K562 (cell line): ENCODE measurements around the gene TNFAIP8L1. TPM values are rescaled to one million over a fixed set of nuclear protein-coding genes. Genes with fewer than 3 reads are reported as not detected.

Source experiments
- CBX3 ChIP-seq, 2 experiments: IDR thresholded peaks; 1 replicate in 1 of 2; 2 replicates in 1 of 2; pipeline ENCODE4 v1.6.1; 2012; ENCODE audit warnings: inconsistent platforms in 2 of 2, low read length in 2 of 2, borderline replicate concordance in 1 of 2, control low read depth in 1 of 2
- CXXC5 ChIP-seq: fragments of 250-450 bp; sonication (Bioruptor Pico); IDR thresholded peaks from 2 replicates; pipeline ENCODE4 v1.8.0; 2022; ENCODE audit warnings: inconsistent platforms, mild to moderate bottlenecking, moderate library complexity
- GATA2 ChIP-seq: sonication (generic); formaldehyde crosslinking; IDR thresholded peaks from 2 replicates; pipeline ENCODE4 v1.4.0; 2020; ENCODE audit warnings: mild to moderate bottlenecking, missing genetic modification reagents
- JUN ChIP-seq, 2 experiments: sonication (generic) in 1 of 2; formaldehyde crosslinking in 1 of 2; IDR thresholded peaks; 2 replicates each; pipeline versions ENCODE4 v1.6.1 to v1.8.0; 2012 to 2022; ENCODE audit warnings: borderline replicate concordance in 2 of 2, mild to moderate bottlenecking in 2 of 2, improper control_type of control experiment in 1 of 2, low read depth in 1 of 2, low read length in 1 of 2, missing genetic modification reagents in 1 of 2
- MCM5 ChIP-seq: fragments of 450-650 bp; IDR thresholded peaks from 2 replicates; pipeline ENCODE4 v1.6.1; 2016; ENCODE audit warnings: low read depth
- SMARCA4 ChIP-seq: fragments of 450-650 bp; IDR thresholded peaks from 2 replicates; pipeline ENCODE4 v1.6.1; 2016
- ZNF551 ChIP-seq: fragments of 250-450 bp; sonication (Bioruptor Pico); IDR thresholded peaks from 2 replicates; pipeline ENCODE4 v1.5.0; 2021; ENCODE audit warnings: mild to moderate bottlenecking, moderate library complexity
- ZNF561 ChIP-seq: fragments of 450-650 bp; formaldehyde crosslinking; conservative IDR thresholded peaks from 2 replicates; pipeline ENCODE4 v1.4.0; 2020; ENCODE audit warnings: mild to moderate bottlenecking, moderate library complexity
- ZNF830 ChIP-seq: fragments of 250-450 bp; sonication (Bioruptor Pico); IDR thresholded peaks from 2 replicates; pipeline ENCODE4 v1.5.0; 2021; ENCODE audit warnings: mild to moderate bottlenecking
- polyA plus RNA-seq, 8 experiments: library from polyadenylated mRNA; depleted of rRNA in 4 of 8; stranded (reverse) in 5 of 8; unstranded in 3 of 8; fragments of >200 nt; fragmentation: Nextera tagmentation in 2 of 8; fragmentation: Illumina TruSeq in 1 of 8; extraction: Ambion mirVana in 2 of 8; extraction: Trizol in 1 of 8; gene quantifications; 2 replicates each; pipeline versions ENCODE4 v1.2.1 to v1.2.3, GENCODE V29; 2011 to 2014; ENCODE audit warnings: inconsistent platforms in 1 of 8, missing spikeins in 1 of 8
- total RNA-seq, 7 experiments: library from RNA; depleted of rRNA in 6 of 7; stranded (reverse); fragments of >200 nt in 6 of 7; fragmentation: Illumina TruSeq in 2 of 7; extraction: Trizol in 2 of 7; gene quantifications; 2 replicates each; pipeline versions ENCODE4 v1.2.1 to v1.2.3, GENCODE V29; 2011 to 2021; ENCODE audit warnings: low replicate concordance in 1 of 7
- TF ChIP-seq, protein P1 (sequence below), 2 experiments: fragments of 450-650 bp; IDR thresholded peaks; 2 replicates each; pipeline ENCODE4 v1.6.1; 2018; ENCODE audit warnings: mild to moderate bottlenecking in 2 of 2, low read depth in 1 of 2; ENCODE audit not compliant: partially characterized antibody in 2 of 2
- TF ChIP-seq, protein P2 (sequence below): sonication (generic); formaldehyde crosslinking; IDR thresholded peaks from 2 replicates; pipeline ENCODE4 v1.8.1; 2023; ENCODE audit warnings: mild to moderate bottlenecking, missing genetic modification reagents
- TF ChIP-seq, protein P3 (sequence below): fragments of 450-650 bp; formaldehyde crosslinking; IDR thresholded peaks from 2 replicates; pipeline ENCODE4 v1.4.0; 2022; ENCODE audit warnings: missing genetic modification characterization

TNFAIP8L1 gene
- total and polyA plus RNA-seq, 9 of the 15 experiments (the other 6 are each of a cell fraction or from before 2014, with no cell fraction given): 0.69 to 9.3 (median 4.9) TPM

DNA sequence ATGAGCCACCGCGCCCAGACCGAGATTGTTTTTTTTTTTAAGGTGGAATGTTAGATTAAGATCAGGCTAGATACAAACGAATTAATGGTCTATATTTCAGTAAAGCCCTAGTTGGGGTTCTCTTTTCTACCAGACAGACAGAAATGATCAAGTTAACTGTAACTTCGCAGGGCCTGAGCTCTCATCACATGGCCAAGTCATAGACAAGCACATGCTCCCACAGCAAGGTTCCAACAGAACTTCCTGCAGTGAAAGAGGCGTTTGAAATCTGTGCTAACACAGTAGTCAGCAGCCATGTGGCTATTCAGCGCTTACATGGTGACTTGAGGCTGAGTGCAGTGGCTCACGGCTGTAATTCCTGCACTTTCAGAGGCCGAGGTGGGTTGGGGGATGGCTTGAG, 45.1 kb upstream of the TNFAIP8L1 start (continued):
- TF ChIP-seq ZNF830 (CRISPR knock-in tag) (no peak), CXXC5 (CRISPR knock-in tag) (no peak), MCM5 (no peak), ZNF561 (no peak), SMARCA4 (no peak), ZNF551 (CRISPR knock-in tag) (no peak), CBX3 (IDR thresholded peaks at IDR 0.05; ENCODE audit: borderline replicate concordance in 1 of 2, low read length in 2 of 2) (peak in 1 of 2 experiments; percentile 33; a peak in 1 of 3 replicates), JUN (IDR thresholded peaks at IDR 0.05; ENCODE audit: borderline replicate concordance, low read depth, low read length) (no peak), JUN (CRISPR knock-in tag; IDR thresholded peaks at IDR 0.05; ENCODE audit: borderline replicate concordance) (no peak), GATA2 (CRISPR knock-in tag) (no peak)
- TF ChIP-seq, protein P1, sequence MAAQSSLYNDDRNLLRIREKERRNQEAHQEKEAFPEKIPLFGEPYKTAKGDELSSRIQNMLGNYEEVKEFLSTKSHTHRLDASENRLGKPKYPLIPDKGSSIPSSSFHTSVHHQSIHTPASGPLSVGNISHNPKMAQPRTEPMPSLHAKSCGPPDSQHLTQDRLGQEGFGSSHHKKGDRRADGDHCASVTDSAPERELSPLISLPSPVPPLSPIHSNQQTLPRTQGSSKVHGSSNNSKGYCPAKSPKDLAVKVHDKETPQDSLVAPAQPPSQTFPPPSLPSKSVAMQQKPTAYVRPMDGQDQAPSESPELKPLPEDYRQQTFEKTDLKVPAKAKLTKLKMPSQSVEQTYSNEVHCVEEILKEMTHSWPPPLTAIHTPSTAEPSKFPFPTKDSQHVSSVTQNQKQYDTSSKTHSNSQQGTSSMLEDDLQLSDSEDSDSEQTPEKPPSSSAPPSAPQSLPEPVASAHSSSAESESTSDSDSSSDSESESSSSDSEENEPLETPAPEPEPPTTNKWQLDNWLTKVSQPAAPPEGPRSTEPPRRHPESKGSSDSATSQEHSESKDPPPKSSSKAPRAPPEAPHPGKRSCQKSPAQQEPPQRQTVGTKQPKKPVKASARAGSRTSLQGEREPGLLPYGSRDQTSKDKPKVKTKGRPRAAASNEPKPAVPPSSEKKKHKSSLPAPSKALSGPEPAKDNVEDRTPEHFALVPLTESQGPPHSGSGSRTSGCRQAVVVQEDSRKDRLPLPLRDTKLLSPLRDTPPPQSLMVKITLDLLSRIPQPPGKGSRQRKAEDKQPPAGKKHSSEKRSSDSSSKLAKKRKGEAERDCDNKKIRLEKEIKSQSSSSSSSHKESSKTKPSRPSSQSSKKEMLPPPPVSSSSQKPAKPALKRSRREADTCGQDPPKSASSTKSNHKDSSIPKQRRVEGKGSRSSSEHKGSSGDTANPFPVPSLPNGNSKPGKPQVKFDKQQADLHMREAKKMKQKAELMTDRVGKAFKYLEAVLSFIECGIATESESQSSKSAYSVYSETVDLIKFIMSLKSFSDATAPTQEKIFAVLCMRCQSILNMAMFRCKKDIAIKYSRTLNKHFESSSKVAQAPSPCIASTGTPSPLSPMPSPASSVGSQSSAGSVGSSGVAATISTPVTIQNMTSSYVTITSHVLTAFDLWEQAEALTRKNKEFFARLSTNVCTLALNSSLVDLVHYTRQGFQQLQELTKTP (IDR thresholded peaks at IDR 0.05; ENCODE audit: low read depth in 1 of 2, partially characterized antibody in 2 of 2): no peak
- TF ChIP-seq, protein P2, sequence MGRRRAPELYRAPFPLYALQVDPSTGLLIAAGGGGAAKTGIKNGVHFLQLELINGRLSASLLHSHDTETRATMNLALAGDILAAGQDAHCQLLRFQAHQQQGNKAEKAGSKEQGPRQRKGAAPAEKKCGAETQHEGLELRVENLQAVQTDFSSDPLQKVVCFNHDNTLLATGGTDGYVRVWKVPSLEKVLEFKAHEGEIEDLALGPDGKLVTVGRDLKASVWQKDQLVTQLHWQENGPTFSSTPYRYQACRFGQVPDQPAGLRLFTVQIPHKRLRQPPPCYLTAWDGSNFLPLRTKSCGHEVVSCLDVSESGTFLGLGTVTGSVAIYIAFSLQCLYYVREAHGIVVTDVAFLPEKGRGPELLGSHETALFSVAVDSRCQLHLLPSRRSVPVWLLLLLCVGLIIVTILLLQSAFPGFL (CRISPR knock-in tag): no peak
- TF ChIP-seq, protein P3, sequence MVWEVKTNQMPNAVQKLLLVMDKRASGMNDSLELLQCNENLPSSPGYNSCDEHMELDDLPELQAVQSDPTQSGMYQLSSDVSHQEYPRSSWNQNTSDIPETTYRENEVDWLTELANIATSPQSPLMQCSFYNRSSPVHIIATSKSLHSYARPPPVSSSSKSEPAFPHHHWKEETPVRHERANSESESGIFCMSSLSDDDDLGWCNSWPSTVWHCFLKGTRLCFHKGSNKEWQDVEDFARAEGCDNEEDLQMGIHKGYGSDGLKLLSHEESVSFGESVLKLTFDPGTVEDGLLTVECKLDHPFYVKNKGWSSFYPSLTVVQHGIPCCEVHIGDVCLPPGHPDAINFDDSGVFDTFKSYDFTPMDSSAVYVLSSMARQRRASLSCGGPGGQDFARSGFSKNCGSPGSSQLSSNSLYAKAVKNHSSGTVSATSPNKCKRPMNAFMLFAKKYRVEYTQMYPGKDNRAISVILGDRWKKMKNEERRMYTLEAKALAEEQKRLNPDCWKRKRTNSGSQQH (CRISPR knock-in tag): no peak
